GM23338 (cell line): ENCODE results near the gene RELN. TPM values are rescaled to one million over a fixed set of nuclear protein-coding genes. Genes with fewer than 3 reads are reported as not detected.

Experiments used
- ATAC-seq: fragments of 200-7000 bp; cut with Tn5 transposase; 3 replicates; pipeline ENCODE4 v1.9.1; 2020
- DNase-seq: peaks from one replicate; pipeline ENCODE4 v3.0.0-alpha.2; 2015; ENCODE audit warnings: low spot score
- H2AFZ ChIP-seq: fragments of 200-600 bp; sonication (generic); 2 replicates; pipeline ENCODE4 v1.8.0; 2016; ENCODE audit warnings: antibody characterized with exemption, mild to moderate bottlenecking, moderate library complexity
- H3F3A ChIP-seq: fragments of 200-600 bp; sonication (generic); replicated peaks from 2 replicates; pipeline ENCODE4 v1.8.0; 2017; ENCODE audit warnings: antibody characterized with exemption, mixed run types, low read depth
- H3K27ac ChIP-seq: fragments of 200-600 bp; sonication (generic); 2 replicates; pipeline ENCODE4 v1.6.1; 2016; ENCODE audit warnings: low read depth
- H3K27me3 ChIP-seq: fragments of 200-600 bp; sonication (generic); 2 replicates; pipeline ENCODE4 v1.8.0; 2016; ENCODE audit warnings: mild to moderate bottlenecking, mixed run types, moderate library complexity; ENCODE audit not compliant: insufficient read depth
- H3K36me3 ChIP-seq: fragments of 200-600 bp; sonication (generic); 2 replicates; pipeline ENCODE4 v1.8.0; 2016; ENCODE audit warnings: mild to moderate bottlenecking; ENCODE audit not compliant: insufficient read depth
- H3K4me1 ChIP-seq: fragments of 200-600 bp; sonication (generic); 2 replicates; pipeline ENCODE4 v1.8.0; 2016; ENCODE audit warnings: mild to moderate bottlenecking, moderate library complexity; ENCODE audit not compliant: insufficient read depth
- H3K4me2 ChIP-seq: fragments of 200-600 bp; sonication (generic); 2 replicates; pipeline ENCODE4 v1.7.1; 2017; ENCODE audit warnings: mixed run types
- H3K4me3 ChIP-seq: fragments of 200-600 bp; sonication (generic); 2 replicates; pipeline ENCODE4 v1.6.1; 2016; ENCODE audit warnings: mixed run types
- H3K79me2 ChIP-seq: fragments of 200-600 bp; sonication (generic); replicated peaks from 2 replicates; pipeline ENCODE4 v1.8.0; 2017; ENCODE audit warnings: mild to moderate bottlenecking; ENCODE audit not compliant: insufficient read depth
- H3K9me2 ChIP-seq: fragments of 200-600 bp; sonication (generic); 2 replicates; pipeline ENCODE4 v1.8.0; 2017; ENCODE audit not compliant: insufficient read depth
- H4K20me1 ChIP-seq: fragments of 200-600 bp; sonication (generic); replicated peaks from 2 replicates; pipeline ENCODE4 v1.8.0; 2017; ENCODE audit warnings: mild to moderate bottlenecking; ENCODE audit not compliant: insufficient read depth
- H3K27ac Mint-ChIP-seq: 2 replicates; pipeline ENCODE4 v1.8.0; 2020; ENCODE audit warnings: inconsistent platforms, mild to moderate bottlenecking, moderate library complexity, mixed read lengths
- H3K27me3 Mint-ChIP-seq: 3 replicates; pipeline ENCODE4 v1.8.0; 2022; ENCODE audit warnings: low read depth, mild to moderate bottlenecking, moderate library complexity, mixed read lengths, inconsistent platforms; ENCODE audit not compliant: insufficient read depth, poor library complexity
- H3K36me3 Mint-ChIP-seq: 3 replicates; pipeline ENCODE4 v1.8.0; 2021; ENCODE audit warnings: low read depth, mild to moderate bottlenecking, inconsistent platforms, moderate library complexity, mixed read lengths
- H3K4me1 Mint-ChIP-seq: 3 replicates; pipeline ENCODE4 v1.8.0; 2020; ENCODE audit warnings: mild to moderate bottlenecking, inconsistent platforms, mixed read lengths
- H3K4me3 Mint-ChIP-seq: 3 replicates; pipeline ENCODE4 v1.8.0; 2021; ENCODE audit warnings: moderate library complexity, mild to moderate bottlenecking, inconsistent platforms, mixed read lengths
- H3K9me3 Mint-ChIP-seq: 3 replicates; pipeline ENCODE4 v1.8.0; 2020; ENCODE audit warnings: moderate library complexity, mild to moderate bottlenecking, inconsistent platforms, mixed read lengths
- CREB1 ChIP-seq: fragments of 250-450 bp; sonication (Bioruptor Pico); IDR thresholded peaks from 2 replicates; pipeline ENCODE4 v1.5.0; 2020; ENCODE audit warnings: low read depth, mild to moderate bottlenecking, moderate library complexity
- CTCF ChIP-seq, 2 experiments: fragments of 200-600 bp in 1 of 2; sonication (generic) in 1 of 2; conservative IDR thresholded peaks; 2 replicates each; pipeline versions ENCODE4 v1.5.1 to v1.6.1; 2016 to 2017; ENCODE audit warnings: antibody characterized with exemption in 2 of 2, low read depth in 2 of 2, mild to moderate bottlenecking in 2 of 2, moderate library complexity in 1 of 2
- EZH2 ChIP-seq: fragments of 200-600 bp; sonication (generic); IDR thresholded peaks from one replicate; pipeline ENCODE4 v1.8.0; 2017; ENCODE audit warnings: antibody characterized with exemption, mild to moderate bottlenecking, low read depth; ENCODE audit not compliant: unreplicated experiment
- EZH2phosphoT487 ChIP-seq: fragments of 200-600 bp; sonication (generic); IDR thresholded peaks from one replicate; pipeline ENCODE4 v1.8.1; 2018; ENCODE audit warnings: antibody characterized with exemption; ENCODE audit not compliant: unreplicated experiment
- JUNB ChIP-seq: IDR thresholded peaks from one replicate; pipeline ENCODE4 v1.6.1; 2016; ENCODE audit warnings: antibody characterized with exemption; ENCODE audit not compliant: unreplicated experiment
- NANOG ChIP-seq: IDR thresholded peaks from 2 replicates; pipeline ENCODE4 v1.6.1; 2016; ENCODE audit warnings: antibody characterized with exemption, borderline replicate concordance
- POLR2AphosphoS5 ChIP-seq: IDR thresholded peaks from 2 replicates; pipeline ENCODE4 v1.6.1; 2016; ENCODE audit warnings: antibody characterized with exemption, low read depth
- REST ChIP-seq: IDR thresholded peaks from one replicate; pipeline ENCODE4 v1.6.1; 2018; ENCODE audit warnings: antibody characterized with exemption; ENCODE audit not compliant: unreplicated experiment
- STAT1 ChIP-seq: IDR thresholded peaks from one replicate; pipeline ENCODE4 v1.6.1; 2016; ENCODE audit warnings: antibody characterized with exemption; ENCODE audit not compliant: unreplicated experiment
- ZNF114 ChIP-seq: fragments of 250-450 bp; sonication (Bioruptor Pico); IDR thresholded peaks from 2 replicates; pipeline ENCODE4 v1.5.0; 2020; ENCODE audit warnings: mild to moderate bottlenecking, moderate library complexity
- ZNF331 ChIP-seq: fragments of 250-450 bp; sonication (Bioruptor Pico); IDR thresholded peaks from 2 replicates; pipeline ENCODE4 v1.5.0; 2020; ENCODE audit warnings: low read depth, mild to moderate bottlenecking, moderate library complexity
- ZNF462 ChIP-seq: fragments of 250-450 bp; sonication (Bioruptor Pico); IDR thresholded peaks from 2 replicates; pipeline ENCODE4 v1.5.0; 2020; ENCODE audit warnings: mild to moderate bottlenecking, moderate library complexity
- polyA plus RNA-seq: library from polyadenylated mRNA; unstranded; fragments of >200 nt; fragmentation: Nextera tagmentation; extraction: Ambion mirVana; gene quantifications from 2 replicates; pipeline ENCODE4 v1.2.1, GENCODE V29; 2016
- total RNA-seq: library from RNA; depleted of rRNA; stranded (reverse); fragments of >200 nt; shearing (Covaris generic); gene quantifications from 2 replicates; pipeline ENCODE4 v1.2.3, GENCODE V29; 2014
- TF ChIP-seq, protein P1 (sequence below): IDR thresholded peaks from 2 replicates; pipeline ENCODE4 v1.6.1; 2016; ENCODE audit warnings: antibody characterized with exemption

The RELN gene
- total and polyA plus RNA-seq, 2 experiments from 2014 or later: 0.10 to 0.76 TPM

DNA sequence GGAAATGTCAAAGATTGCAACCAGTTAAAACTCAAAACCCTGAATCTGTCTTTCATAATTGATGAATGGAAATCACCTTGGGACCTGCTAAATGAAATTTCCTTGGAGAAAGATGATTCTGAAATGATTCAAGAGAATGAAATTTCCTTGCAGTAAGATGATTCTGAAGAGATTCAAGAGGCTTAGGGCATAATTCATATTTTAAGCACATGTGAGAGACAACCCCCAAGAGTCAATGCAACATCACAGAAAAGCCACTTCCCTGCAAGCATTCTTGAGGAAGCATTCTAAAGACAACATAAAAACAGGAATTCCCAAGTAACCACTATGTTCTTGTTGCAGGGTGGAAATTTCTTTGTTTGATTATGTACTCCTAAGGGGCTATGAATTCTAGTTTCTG is 113.7 kb downstream of the RELN start:
- Mint-ChIP-seq H3K27me3 (no peaks in the 10 kb centered on the region), H3K27ac (no peak overlapping the region), H3K9me3 (no peaks in the 10 kb centered on the region), H3K4me3 (no peak overlapping the region), H3K4me1 (peaks cover 5% of the 10 kb centered on the region), H3K36me3 (no peaks in the 10 kb centered on the region)
- no peak for DNase-seq
- Histone ChIP-seq H3K4me1 (peaks cover 5% of the 10 kb centered on the region; the same call in 1 of the 2 replicates), H3K79me2 (no peaks in the 10 kb centered on the region), H3K27me3 (no peaks in the 10 kb centered on the region), H3K4me2 (no peak overlapping the region), H3K4me3 (no peak overlapping the region), H3K9me2 (peaks cover 9% of the 10 kb centered on the region), H3F3A (no peaks in the 10 kb centered on the region), H3K36me3 (no peaks in the 10 kb centered on the region), H3K27ac (no peak overlapping the region), H2AFZ (no peak overlapping the region; the same call in 1 of the 2 replicates), H4K20me1 (no peaks in the 10 kb centered on the region)
- ATAC-seq: no peak
- TF ChIP-seq REST (no peak), ZNF462 (CRISPR knock-in tag) (no peak), EZH2 (no peak), CTCF (conservative IDR thresholded peaks at IDR 0.05; ENCODE audit: low read depth in 2 of 2) (no peak), JUNB (no peak), ZNF114 (CRISPR knock-in tag) (no peak), POLR2AphosphoS5 (no peak), EZH2phosphoT487 (no peak), STAT1 (no peak), ZNF331 (CRISPR knock-in tag) (no peak), NANOG (no peak), CREB1 (CRISPR knock-in tag) (no peak)
- TF ChIP-seq, protein P1, sequence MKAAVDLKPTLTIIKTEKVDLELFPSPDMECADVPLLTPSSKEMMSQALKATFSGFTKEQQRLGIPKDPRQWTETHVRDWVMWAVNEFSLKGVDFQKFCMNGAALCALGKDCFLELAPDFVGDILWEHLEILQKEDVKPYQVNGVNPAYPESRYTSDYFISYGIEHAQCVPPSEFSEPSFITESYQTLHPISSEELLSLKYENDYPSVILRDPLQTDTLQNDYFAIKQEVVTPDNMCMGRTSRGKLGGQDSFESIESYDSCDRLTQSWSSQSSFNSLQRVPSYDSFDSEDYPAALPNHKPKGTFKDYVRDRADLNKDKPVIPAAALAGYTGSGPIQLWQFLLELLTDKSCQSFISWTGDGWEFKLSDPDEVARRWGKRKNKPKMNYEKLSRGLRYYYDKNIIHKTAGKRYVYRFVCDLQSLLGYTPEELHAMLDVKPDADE: no peak
